Spleen (tissue), 11 donors: ENCODE measurements around the gene EXTL1. TPM values are rescaled to one million over a fixed set of nuclear protein-coding genes. Genes with fewer than 3 reads are reported as not detected.

Source experiments
- DNase-seq: peaks from one replicate; pipeline ENCODE4 v3.0.0-alpha.2; 2020
- H3K27ac ChIP-seq, 8 donors: fragments of 200-600 bp; sonication (generic) in 7 of 8; 1 replicate in 4 of 8; 2 replicates in 4 of 8; pipeline versions ENCODE4 v1.5.0 to v1.8.0; 2016 to 2021; ENCODE audit warnings: inconsistent platforms in 4 of 8, mild to moderate bottlenecking in 4 of 8, moderate library complexity in 1 of 8
- H3K27me3 ChIP-seq, 7 donors: fragments of 200-600 bp; sonication (generic) in 6 of 7; replicated peaks in 1 of 7; 1 replicate in 4 of 7; 2 replicates in 3 of 7; pipeline versions ENCODE4 v1.5.0 to v1.8.0; 2016 to 2021; ENCODE audit warnings: inconsistent platforms in 3 of 7, mild to moderate bottlenecking in 1 of 7
- H3K36me3 ChIP-seq, 6 donors: fragments of 200-600 bp; sonication (generic) in 5 of 6; 1 replicate in 4 of 6; 2 replicates in 2 of 6; pipeline versions ENCODE4 v1.5.0 to v1.8.0; 2016 to 2021; ENCODE audit warnings: inconsistent platforms in 2 of 6
- H3K4me1 ChIP-seq, 6 donors: fragments of 200-600 bp; sonication (generic) in 5 of 6; 1 replicate in 3 of 6; 2 replicates in 3 of 6; pipeline versions ENCODE4 v1.5.0 to v1.8.0; 2016 to 2021; ENCODE audit warnings: inconsistent platforms in 3 of 6
- H3K4me3 ChIP-seq, 8 donors: fragments of 200-600 bp; sonication (generic) in 7 of 8; 1 replicate in 4 of 8; 2 replicates in 4 of 8; pipeline versions ENCODE4 v1.5.0 to v1.8.0; 2016 to 2021; ENCODE audit warnings: inconsistent platforms in 4 of 8, mild to moderate bottlenecking in 4 of 8, moderate library complexity in 2 of 8
- H3K9me3 ChIP-seq, 8 donors: fragments of 200-600 bp; sonication (generic) in 7 of 8; 1 replicate in 4 of 8; 2 replicates in 4 of 8; pipeline versions ENCODE4 v1.5.0 to v1.8.0; 2016 to 2021; ENCODE audit warnings: inconsistent platforms in 4 of 8
- POLR2A ChIP-seq, 3 donors: fragments of 450-650 bp; IDR thresholded peaks; one replicate each; pipeline ENCODE4 v1.5.1; 2017; ENCODE audit warnings: antibody characterized with exemption in 3 of 3, mild to moderate bottlenecking in 1 of 3
- POLR2AphosphoS5 ChIP-seq, 3 donors: sonication (generic); formaldehyde crosslinking; IDR thresholded peaks; one replicate each; pipeline ENCODE4 v1.5.1; 2017; ENCODE audit warnings: antibody characterized with exemption in 3 of 3
- WGBS, 5 donors: extraction: QIAGEN DNeasy Blood & Tissue Kit in 3 of 5; methylation state at CpG; one replicate each; pipeline versions ENCODE4 v1.1.5 to v1.1.7; 2013 to 2018; 5-methylcytosine and 5-hydroxymethylcytosine counted together
- intact Hi-C: fragments of 100-400 bp; cut with DNase I; formaldehyde crosslinking; loops from one replicate; pipeline ENCODE4 v1.15.0; 2023; ENCODE audit warnings: low total_unique reads
- polyA plus RNA-seq, 3 donors: library from polyadenylated mRNA; stranded (reverse); fragments of 200-250 nt; gene quantifications; one replicate each; pipeline ENCODE4 v1.2.1, GENCODE V29; 2013
- total RNA-seq, 7 donors: library from RNA; depleted of rRNA in 3 of 7; stranded (reverse); fragments of >200 nt in 3 of 7; fragmentation: NEBNext Ultra II Directional in 4 of 7; extraction: Animal tissue kit (Norgen Biotek cat#: 25700) in 4 of 7; gene quantifications; one replicate each; pipeline versions ENCODE4 v1.1.0 to v1.2.1, GENCODE V29; 2016 to 2021
- TF ChIP-seq, protein P1 (sequence below), 11 experiments: fragments of 200-600 bp in 7 of 11; fragments of 450-650 bp in 4 of 11; sonication (generic) in 4 of 11; IDR thresholded peaks in 8 of 11; conservative IDR thresholded peaks in 3 of 11; 1 replicate in 7 of 11; 2 replicates in 4 of 11; pipeline versions ENCODE4 v1.4.0 to v1.8.0; 2016 to 2021; ENCODE audit warnings: antibody characterized with exemption in 11 of 11, inconsistent platforms in 4 of 11, mild to moderate bottlenecking in 1 of 11
- donor health status: healthy with polysubstance abuse.
- donor health status: DM: no; HTN: no; CAD: no; lungs with moderate emphysema.
- donor health status: DM: no; HTN: no; CAD: no.
- donor health status: Bipolar disorder and iron deficiency.
- donor health status: healthy.
- donor health status: DM: no; HTN: no; CAD: no.
- donor health status: DM: yes; HTN: yes; CAD: no.

The EXTL1 gene
- total and polyA plus RNA-seq, 10 donors: 0.30 to 8.6 (median 3.6) TPM

DNA sequence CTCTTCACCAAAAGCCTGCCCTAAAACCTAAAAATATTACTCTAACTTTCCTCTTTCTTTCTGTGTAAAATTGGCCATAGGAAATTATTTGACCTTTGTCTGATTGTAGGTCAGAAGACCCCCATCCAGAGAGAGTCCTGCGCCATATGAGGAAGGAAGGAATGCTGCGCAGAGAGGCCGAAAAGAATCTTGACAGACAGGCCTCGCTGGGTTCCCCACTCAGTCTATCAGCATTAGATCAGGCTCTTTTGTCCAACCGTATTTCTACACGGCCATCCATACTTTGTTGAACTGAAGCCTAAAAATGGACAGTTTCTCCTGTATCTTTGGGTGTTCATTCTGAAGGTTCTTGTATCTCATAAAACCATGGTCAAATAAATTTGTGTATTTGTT, 28.7 kb downstream of the EXTL1 start:
- no peaks in the 10 kb centered on the region for H3K9me3 ChIP-seq
- 91 to 96% (median 95%) methylated on average over 6 of the region's 6 CpGs for WGBS, 5 donors
- H3K36me3 ChIP-seq: no peaks in the 10 kb centered on the region
- H3K27me3 ChIP-seq: peaks cover 0 to 92% (median 38%) of the 10 kb centered on the region in 7 donors
- H3K4me3 ChIP-seq: no peak overlapping the region
- H3K4me1 ChIP-seq: peaks cover 4 to 19% (median 11%) of the 10 kb centered on the region in 6 donors
- DNase-seq: no peak
- TF ChIP-seq, protein P1, sequence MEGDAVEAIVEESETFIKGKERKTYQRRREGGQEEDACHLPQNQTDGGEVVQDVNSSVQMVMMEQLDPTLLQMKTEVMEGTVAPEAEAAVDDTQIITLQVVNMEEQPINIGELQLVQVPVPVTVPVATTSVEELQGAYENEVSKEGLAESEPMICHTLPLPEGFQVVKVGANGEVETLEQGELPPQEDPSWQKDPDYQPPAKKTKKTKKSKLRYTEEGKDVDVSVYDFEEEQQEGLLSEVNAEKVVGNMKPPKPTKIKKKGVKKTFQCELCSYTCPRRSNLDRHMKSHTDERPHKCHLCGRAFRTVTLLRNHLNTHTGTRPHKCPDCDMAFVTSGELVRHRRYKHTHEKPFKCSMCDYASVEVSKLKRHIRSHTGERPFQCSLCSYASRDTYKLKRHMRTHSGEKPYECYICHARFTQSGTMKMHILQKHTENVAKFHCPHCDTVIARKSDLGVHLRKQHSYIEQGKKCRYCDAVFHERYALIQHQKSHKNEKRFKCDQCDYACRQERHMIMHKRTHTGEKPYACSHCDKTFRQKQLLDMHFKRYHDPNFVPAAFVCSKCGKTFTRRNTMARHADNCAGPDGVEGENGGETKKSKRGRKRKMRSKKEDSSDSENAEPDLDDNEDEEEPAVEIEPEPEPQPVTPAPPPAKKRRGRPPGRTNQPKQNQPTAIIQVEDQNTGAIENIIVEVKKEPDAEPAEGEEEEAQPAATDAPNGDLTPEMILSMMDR (IDR thresholded peaks at IDR 0.05 in 8 of 11, conservative IDR thresholded peaks at IDR 0.05 in 3 of 11): no peak
- no peak for TF ChIP-seq POLR2A (IDR thresholded peaks at IDR 0.05)
- TF ChIP-seq POLR2AphosphoS5 (IDR thresholded peaks at IDR 0.05): no peak
- H3K27ac ChIP-seq: no peak overlapping the region
- intact Hi-C loops: no loop called here

DNA sequence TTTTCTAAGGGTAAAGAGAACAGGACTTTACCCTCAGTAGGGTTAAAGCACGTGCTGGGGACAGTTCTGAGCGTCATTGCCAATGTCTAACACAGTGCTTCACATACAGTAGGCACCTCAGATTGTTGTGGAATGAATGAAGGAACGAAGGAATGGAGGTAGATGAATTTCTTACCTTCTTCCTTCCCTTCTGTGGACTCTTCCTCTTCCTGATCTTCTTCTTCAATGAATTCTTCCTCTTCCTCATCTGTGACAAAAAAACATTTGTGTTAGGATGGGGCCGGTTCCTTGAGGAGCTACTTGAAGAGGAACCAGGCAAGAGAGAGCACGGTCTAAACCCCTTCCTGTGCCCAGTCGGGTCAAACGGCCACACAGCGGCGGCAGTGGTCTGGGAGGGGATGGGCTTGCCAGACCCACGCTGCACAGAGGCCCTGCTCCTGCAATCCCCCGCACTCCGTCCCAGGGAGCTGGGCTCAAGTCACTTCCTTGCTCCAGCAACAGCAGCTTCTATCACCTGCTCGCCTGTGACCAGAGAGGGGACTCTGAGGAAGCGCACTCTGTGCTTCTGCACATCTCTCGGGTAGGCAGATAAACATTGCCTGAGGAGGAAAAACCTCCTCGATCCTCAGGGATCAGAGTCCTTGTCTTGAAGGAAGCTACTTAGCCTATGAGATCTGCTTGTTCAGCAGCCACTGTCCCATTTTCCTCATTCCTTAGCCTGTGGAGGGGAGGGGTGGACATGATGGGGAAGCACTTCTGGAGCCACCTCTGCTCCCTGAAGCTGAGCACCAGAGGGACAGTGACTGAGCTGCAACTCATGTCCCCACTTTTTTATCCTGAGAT, 32.4 kb downstream of the EXTL1 start:
- no peaks in the 10 kb centered on the region for H3K36me3 ChIP-seq
- no peak overlapping the region for H3K27ac ChIP-seq
- 29 to 37% (median 35%) methylated on average over 13 to 16 of the region's 16 CpGs for WGBS, 5 donors
- no peaks in the 10 kb centered on the region for H3K9me3 ChIP-seq
- TF ChIP-seq, protein P1 (IDR thresholded peaks at IDR 0.05 in 8 of 11, conservative IDR thresholded peaks at IDR 0.05 in 3 of 11): no peak
- TF ChIP-seq POLR2A (IDR thresholded peaks at IDR 0.05) (no peak), POLR2AphosphoS5 (IDR thresholded peaks at IDR 0.05) (no peak)
- DNase-seq: no peak
- intact Hi-C loops: no loop called here
- H3K4me1 ChIP-seq: peaks cover 0 to 4% (median 0%) of the 10 kb centered on the region in 6 donors
- H3K4me3 ChIP-seq: no peak overlapping the region
- H3K27me3 ChIP-seq: peaks cover 0 to 69% (median 10%) of the 10 kb centered on the region in 7 donors

DNA sequence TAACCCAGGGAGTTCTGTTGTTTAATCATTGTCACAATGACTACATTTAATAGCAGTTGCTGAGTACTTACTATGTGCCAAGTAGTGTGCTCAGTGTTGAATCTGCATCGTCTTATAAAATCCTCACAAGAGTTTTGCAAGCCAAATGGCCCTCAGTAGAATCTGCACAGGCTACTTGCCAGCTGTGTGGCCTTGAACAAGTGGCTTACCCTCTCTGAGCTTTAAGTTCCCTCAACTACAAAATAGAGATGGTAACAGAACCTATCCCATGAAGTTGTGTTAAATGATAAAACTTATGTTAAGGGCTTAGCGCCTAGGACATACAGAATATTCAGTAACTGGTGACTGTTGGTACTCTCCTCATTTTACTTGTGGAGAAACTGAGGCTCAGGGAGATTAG, 33.5 kb downstream of the EXTL1 start:
- no peak for DNase-seq
- Histone ChIP-seq H3K36me3 (no peaks in the 10 kb centered on the region), H3K27ac (no peak overlapping the region), H3K4me3 (no peak overlapping the region), H3K4me1 (peaks cover 0 to 4% (median 0%) of the 10 kb centered on the region in 6 donors), H3K9me3 (no peaks in the 10 kb centered on the region), H3K27me3 (peaks cover 0 to 59% (median 10%) of the 10 kb centered on the region in 7 donors)
- 82 to 95% (median 89%) methylated on average over 2 of the region's 2 CpGs for WGBS, 5 donors
- no peak for TF ChIP-seq POLR2A (IDR thresholded peaks at IDR 0.05)
- TF ChIP-seq, protein P1 (IDR thresholded peaks at IDR 0.05 in 8 of 11, conservative IDR thresholded peaks at IDR 0.05 in 3 of 11): no peak
- TF ChIP-seq POLR2AphosphoS5 (IDR thresholded peaks at IDR 0.05): no peak
- intact Hi-C loops: no loop called here

DNA sequence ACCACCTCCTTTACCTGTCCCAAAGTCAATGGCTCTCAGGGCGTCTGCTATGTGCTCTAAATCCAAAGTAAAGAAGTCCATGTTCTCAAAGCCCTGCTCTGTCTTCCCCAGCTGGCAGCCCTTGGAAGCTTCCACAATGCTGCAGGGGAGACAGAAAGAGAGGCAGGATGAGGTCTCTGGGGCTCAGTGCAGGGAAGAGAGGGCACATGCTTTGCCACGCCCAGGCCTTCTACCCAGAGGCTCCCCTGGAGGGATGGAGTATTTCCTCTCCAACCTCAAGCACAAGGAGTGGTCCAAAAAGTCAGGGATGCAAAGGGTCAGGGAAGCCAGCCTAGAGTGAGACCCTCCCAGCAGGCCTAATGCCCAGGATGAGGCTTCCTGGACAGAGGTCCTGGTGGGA, 35.6 kb downstream of the EXTL1 start:
- intact Hi-C loops: no loop called here
- WGBS, 5 donors: 65 to 92% (median 71%) methylated on average over 2 of the region's 2 CpGs
- no peak for TF ChIP-seq POLR2AphosphoS5 (IDR thresholded peaks at IDR 0.05)
- TF ChIP-seq, protein P1 (IDR thresholded peaks at IDR 0.05 in 8 of 11, conservative IDR thresholded peaks at IDR 0.05 in 3 of 11): no peak
- TF ChIP-seq POLR2A (IDR thresholded peaks at IDR 0.05): no peak
- no peak for DNase-seq
- H3K36me3 ChIP-seq: no peaks in the 10 kb centered on the region
- H3K27me3 ChIP-seq: peaks cover 0 to 42% (median 10%) of the 10 kb centered on the region in 7 donors
- H3K4me3 ChIP-seq: no peak overlapping the region
- peaks cover 0 to 4% (median 0%) of the 10 kb centered on the region in 6 donors for H3K4me1 ChIP-seq
- no peak overlapping the region for H3K27ac ChIP-seq
- H3K9me3 ChIP-seq: no peaks in the 10 kb centered on the region
